Nephron (organoid): Measurements from ENCODE around the gene ITIH4.

Source experiments
- H3K27ac Mint-ChIP-seq, 3 experiments: 2 replicates each; pipeline ENCODE4 v1.8.0; 2020; ENCODE audit warnings: mixed read lengths in 3 of 3, mild to moderate bottlenecking in 2 of 3, moderate library complexity in 1 of 3
- H3K27me3 Mint-ChIP-seq: 2 replicates; pipeline ENCODE4 v1.8.0; 2021; ENCODE audit warnings: low read depth, mild to moderate bottlenecking, moderate library complexity, mixed read lengths
- H3K36me3 Mint-ChIP-seq: 2 replicates; pipeline ENCODE4 v1.8.0; 2020; ENCODE audit warnings: low read depth, mixed read lengths
- H3K4me1 Mint-ChIP-seq: 2 replicates; pipeline ENCODE4 v1.8.0; 2020; ENCODE audit warnings: mixed read lengths
- H3K4me3 Mint-ChIP-seq, 3 experiments: 2 replicates each; pipeline ENCODE4 v1.8.0; 2020; ENCODE audit warnings: mild to moderate bottlenecking in 3 of 3, mixed read lengths in 3 of 3, moderate library complexity in 2 of 3
- H3K9me3 Mint-ChIP-seq: 2 replicates; pipeline ENCODE4 v1.8.0; 2020; ENCODE audit warnings: mixed read lengths
- TF ChIP-seq, protein P1 (sequence below), 3 experiments: fragments of 200-600 bp; sonication (generic); IDR thresholded peaks; one replicate each; pipeline ENCODE4 v1.5.0; 2021; ENCODE audit warnings: antibody characterized with exemption in 3 of 3; ENCODE audit not compliant: unreplicated experiment in 3 of 3

ITIH4 gene

DNA sequence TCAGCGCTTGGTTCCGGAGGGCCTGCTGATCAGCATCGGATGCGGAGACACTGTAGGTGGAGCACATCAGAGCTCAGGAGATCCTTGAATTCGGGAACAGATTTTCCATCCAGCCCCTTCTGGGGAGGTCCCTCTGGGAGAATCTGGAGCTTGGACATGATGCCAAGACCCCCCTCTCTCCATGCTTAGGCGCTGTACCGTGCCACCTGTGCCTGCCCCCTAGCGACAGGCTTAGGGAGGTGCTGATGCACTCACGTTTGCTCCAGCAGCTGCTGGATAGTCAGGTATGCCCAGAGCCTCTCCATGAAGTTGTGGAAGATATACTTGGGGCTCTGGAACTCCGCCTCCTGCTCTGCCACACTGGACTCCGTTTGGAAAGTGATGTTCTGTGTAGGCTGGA is 9.7 kb downstream of the ITIH4 start:
- H3K27ac Mint-ChIP-seq, result no peak overlapping the region
- TF ChIP-seq, protein P1, sequence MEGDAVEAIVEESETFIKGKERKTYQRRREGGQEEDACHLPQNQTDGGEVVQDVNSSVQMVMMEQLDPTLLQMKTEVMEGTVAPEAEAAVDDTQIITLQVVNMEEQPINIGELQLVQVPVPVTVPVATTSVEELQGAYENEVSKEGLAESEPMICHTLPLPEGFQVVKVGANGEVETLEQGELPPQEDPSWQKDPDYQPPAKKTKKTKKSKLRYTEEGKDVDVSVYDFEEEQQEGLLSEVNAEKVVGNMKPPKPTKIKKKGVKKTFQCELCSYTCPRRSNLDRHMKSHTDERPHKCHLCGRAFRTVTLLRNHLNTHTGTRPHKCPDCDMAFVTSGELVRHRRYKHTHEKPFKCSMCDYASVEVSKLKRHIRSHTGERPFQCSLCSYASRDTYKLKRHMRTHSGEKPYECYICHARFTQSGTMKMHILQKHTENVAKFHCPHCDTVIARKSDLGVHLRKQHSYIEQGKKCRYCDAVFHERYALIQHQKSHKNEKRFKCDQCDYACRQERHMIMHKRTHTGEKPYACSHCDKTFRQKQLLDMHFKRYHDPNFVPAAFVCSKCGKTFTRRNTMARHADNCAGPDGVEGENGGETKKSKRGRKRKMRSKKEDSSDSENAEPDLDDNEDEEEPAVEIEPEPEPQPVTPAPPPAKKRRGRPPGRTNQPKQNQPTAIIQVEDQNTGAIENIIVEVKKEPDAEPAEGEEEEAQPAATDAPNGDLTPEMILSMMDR (IDR thresholded peaks at IDR 0.05; ENCODE audit: unreplicated experiment in 3 of 3), result peak; percentile 35 to 41 (median 40)
- H3K4me1 Mint-ChIP-seq, result no peaks in the 10 kb centered on the region
- no peaks in the 10 kb centered on the region for H3K9me3 Mint-ChIP-seq
- no peaks in the 10 kb centered on the region for H3K36me3 Mint-ChIP-seq
- no peak overlapping the region for H3K4me3 Mint-ChIP-seq
- no peaks in the 10 kb centered on the region for H3K27me3 Mint-ChIP-seq

DNA sequence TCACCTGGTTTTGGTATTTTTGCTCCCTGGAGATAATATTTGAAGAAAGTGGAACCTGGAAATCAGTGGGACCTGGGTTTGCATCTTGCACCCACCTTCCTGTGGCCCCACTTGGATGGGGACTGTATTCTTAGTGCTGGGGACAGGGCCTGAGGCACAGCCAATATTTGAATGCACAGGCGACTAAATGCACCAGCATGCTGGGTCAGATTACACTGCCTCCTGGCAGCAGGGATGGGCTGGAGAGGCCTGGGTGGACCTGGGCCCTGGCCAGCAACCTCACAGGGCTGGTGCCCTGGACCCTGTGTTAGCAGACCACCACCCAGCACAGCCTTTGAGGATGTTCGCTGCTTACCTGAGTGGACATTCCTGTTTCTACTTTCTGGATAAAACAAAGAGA is 10.5 kb downstream of the ITIH4 start:
- no peaks in the 10 kb centered on the region for H3K9me3 Mint-ChIP-seq
- no peaks in the 10 kb centered on the region for H3K4me1 Mint-ChIP-seq
- no peaks in the 10 kb centered on the region for H3K27me3 Mint-ChIP-seq
- H3K4me3 Mint-ChIP-seq, result no peak overlapping the region
- no peaks in the 10 kb centered on the region for H3K36me3 Mint-ChIP-seq
- TF ChIP-seq, protein P1 (IDR thresholded peaks at IDR 0.05; ENCODE audit: unreplicated experiment in 3 of 3), result no peak
- no peak overlapping the region for H3K27ac Mint-ChIP-seq

DNA sequence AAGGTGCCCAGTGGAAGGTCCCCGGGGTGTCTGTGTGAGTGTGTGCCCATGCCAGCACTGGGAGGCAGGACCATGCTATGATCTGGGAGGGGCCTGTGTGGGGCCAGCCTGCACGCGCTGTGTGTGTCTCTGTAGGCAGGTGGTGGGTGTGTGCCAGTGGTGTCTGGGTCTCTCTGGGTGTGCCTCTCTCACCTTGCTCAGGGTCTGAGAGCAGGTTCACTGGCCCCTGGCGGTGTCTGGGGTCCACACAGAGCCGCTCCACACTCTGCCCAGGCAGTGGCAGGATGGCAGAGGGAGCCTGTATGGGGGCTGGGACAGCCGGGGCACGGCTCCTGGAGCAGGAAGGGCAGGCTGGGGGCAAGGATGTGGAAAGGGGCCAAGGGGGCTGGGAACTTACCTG is 12.6 kb downstream of the ITIH4 start:
- TF ChIP-seq, protein P1 (IDR thresholded peaks at IDR 0.05; ENCODE audit: unreplicated experiment in 3 of 3), result no peak
- Mint-ChIP-seq H3K36me3 (no peaks in the 10 kb centered on the region), H3K27ac (no peak overlapping the region), H3K27me3 (no peaks in the 10 kb centered on the region), H3K9me3 (no peaks in the 10 kb centered on the region), H3K4me1 (no peaks in the 10 kb centered on the region), H3K4me3 (no peak overlapping the region)

DNA sequence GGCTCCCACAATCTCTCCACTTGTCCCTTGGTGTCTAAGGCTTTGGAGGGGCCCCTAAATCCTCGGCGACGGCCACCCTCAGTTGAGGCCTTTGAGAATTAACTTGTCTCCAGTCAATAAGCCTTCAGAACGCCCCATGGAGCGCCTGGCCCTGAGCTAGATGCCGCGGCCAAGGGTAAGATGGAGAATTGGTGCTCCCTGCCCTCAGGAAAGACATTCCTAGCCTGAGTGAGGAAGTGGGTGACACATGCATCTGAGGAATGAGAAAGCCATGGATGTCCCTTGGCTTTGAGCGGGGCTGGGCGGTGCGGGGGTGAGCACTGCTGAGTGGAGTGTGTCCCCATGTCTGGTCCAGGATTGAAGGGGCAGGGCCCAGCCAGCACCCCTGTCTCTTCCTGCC is 13.3 kb downstream of the ITIH4 start:
- Mint-ChIP-seq H3K27ac (no peak overlapping the region), H3K4me3 (no peak overlapping the region), H3K4me1 (no peaks in the 10 kb centered on the region), H3K27me3 (no peaks in the 10 kb centered on the region), H3K36me3 (no peaks in the 10 kb centered on the region), H3K9me3 (no peaks in the 10 kb centered on the region)
- TF ChIP-seq, protein P1 (IDR thresholded peaks at IDR 0.05; ENCODE audit: unreplicated experiment in 3 of 3), result no peak

DNA sequence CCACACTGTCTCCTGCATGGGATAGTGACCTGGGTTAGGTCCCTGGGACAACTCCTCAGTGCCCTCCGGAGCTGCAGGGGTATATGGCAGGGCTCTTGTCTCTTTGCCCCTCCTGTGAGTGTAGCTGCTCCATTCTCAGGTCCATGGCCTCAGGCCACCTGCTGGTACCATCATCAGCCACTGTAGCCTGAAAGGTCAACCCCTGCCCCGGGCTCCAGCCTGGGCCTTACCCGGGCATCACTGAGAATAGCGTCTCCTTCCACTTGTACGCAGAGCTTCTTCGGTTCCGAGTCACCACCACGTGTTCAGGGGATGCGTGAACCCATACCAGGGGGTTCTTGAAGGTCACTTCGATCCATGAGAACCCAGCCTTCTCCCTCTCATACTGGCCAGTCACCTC is 13.8 kb downstream of the ITIH4 start:
- H3K36me3 Mint-ChIP-seq, result no peaks in the 10 kb centered on the region
- TF ChIP-seq, protein P1 (IDR thresholded peaks at IDR 0.05; ENCODE audit: unreplicated experiment in 3 of 3), result no peak
- H3K9me3 Mint-ChIP-seq, result no peaks in the 10 kb centered on the region
- no peak overlapping the region for H3K4me3 Mint-ChIP-seq
- H3K27ac Mint-ChIP-seq, result no peak overlapping the region
- no peaks in the 10 kb centered on the region for H3K4me1 Mint-ChIP-seq
- no peaks in the 10 kb centered on the region for H3K27me3 Mint-ChIP-seq

DNA sequence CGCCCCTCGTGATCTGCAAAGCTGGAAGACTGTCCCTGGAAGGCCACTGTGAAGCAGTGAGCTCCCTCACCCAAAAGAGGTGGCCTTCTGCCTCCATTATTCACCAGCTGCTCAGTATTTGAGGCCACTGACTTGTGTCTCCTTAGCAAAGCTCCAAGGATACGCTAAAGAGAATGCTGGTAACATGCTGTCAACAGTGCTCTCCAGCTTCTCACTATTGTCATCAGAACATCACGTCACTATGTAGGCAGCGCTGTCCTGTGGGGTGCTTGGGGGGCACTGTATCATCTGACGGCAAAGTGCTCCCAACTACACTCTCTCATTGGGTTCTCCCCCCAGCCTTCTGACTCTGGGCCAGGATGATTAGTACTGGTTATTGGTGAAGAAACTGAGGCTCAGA is 14.3 kb downstream of the ITIH4 start:
- Mint-ChIP-seq H3K4me3 (no peak overlapping the region), H3K4me1 (no peaks in the 10 kb centered on the region), H3K27ac (no peak overlapping the region), H3K9me3 (no peaks in the 10 kb centered on the region), H3K36me3 (no peaks in the 10 kb centered on the region), H3K27me3 (no peaks in the 10 kb centered on the region)
- TF ChIP-seq, protein P1 (IDR thresholded peaks at IDR 0.05; ENCODE audit: unreplicated experiment in 3 of 3), result no peak
